A204.1 (cell line): ENCODE results near the gene KLHL15.
"Not testable (repeated sequence)": the region's sequence is repeated elsewhere in the genome, so short reads cannot be mapped to it uniquely, and the experiment has no call there.

Experiments used
- FAIRE-seq: peaks from 2 replicates; lab custom pipeline; 2012; peaks lifted over from hg19 to GRCh38; lab: Jason Lieb, UNC

Gene KLHL15

GRCh38 chrX:24027086-24027485 lies at the start of gene KLHL15:
Gene KLHL15, minus strand, starts transcription at chrX:24027186. Its CDS starts 20,493 bp downstream, at chrX:24006693.
- no peak for FAIRE-seq

GRCh38 chrX:24069877-24070276 lies 42.9 kb upstream of the KLHL15 start:
- no peak for FAIRE-seq

- FAIRE-seq = no peak
Observed at GRCh38 chrX:24063488-24063887, 36.5 kb upstream of the KLHL15 start.

GRCh38 chrX:24055043-24055356 lies 28.0 kb upstream of the KLHL15 start:
- no peak for FAIRE-seq

GRCh38 chrX:24054182-24055042 lies 27.4 kb upstream of the KLHL15 start, which contains the start of gene EIF2S3:
Gene EIF2S3, plus strand, starts transcription at chrX:24054956. Its CDS starts 13 bp downstream, at chrX:24054969.
- peak; percentile 96 for FAIRE-seq

GRCh38 chrX:24050522-24051318 lies 23.7 kb upstream of the KLHL15 start:
- not testable (repeated sequence) for FAIRE-seq

GRCh38 chrX:24049643-24050042 lies 22.7 kb upstream of the KLHL15 start:
- FAIRE-seq = not testable (repeated sequence)

GRCh38 chrX:24046060-24046459 lies 19.1 kb upstream of the KLHL15 start:
- peak; percentile 73 for FAIRE-seq

- no peak for FAIRE-seq
Observed at GRCh38 chrX:24037729-24038128, 10.7 kb upstream of the KLHL15 start.

- no peak for FAIRE-seq
Observed at GRCh38 chrX:24034485-24034884, 7.5 kb upstream of the KLHL15 start.

GRCh38 chrX:24030597-24030996 lies 3.6 kb upstream of the KLHL15 start:
- FAIRE-seq = no peak

- no peak for FAIRE-seq
Observed at GRCh38 chrX:24027985-24028384, 999 bp upstream of the KLHL15 start.

- FAIRE-seq = no peak
Observed at GRCh38 chrX:24026432-24026831, 554 bp downstream of the KLHL15 start.

GRCh38 chrX:24025741-24026403 lies 1.1 kb downstream of the KLHL15 start:
- FAIRE-seq = no peak

GRCh38 chrX:24024819-24025740 lies 1.9 kb downstream of the KLHL15 start:
- FAIRE-seq = no peak

GRCh38 chrX:24023972-24024669 lies 2.9 kb downstream of the KLHL15 start:
- no peak for FAIRE-seq

- peak; percentile 16 for FAIRE-seq
Observed at GRCh38 chrX:24023544-24023943, 3.4 kb downstream of the KLHL15 start.

- no peak for FAIRE-seq
Observed at GRCh38 chrX:24020306-24020876, 6.6 kb downstream of the KLHL15 start.

GRCh38 chrX:24019448-24019847 lies 7.5 kb downstream of the KLHL15 start:
- FAIRE-seq = no peak

GRCh38 chrX:24018809-24019208 lies 8.2 kb downstream of the KLHL15 start:
- no peak for FAIRE-seq

- no peak for FAIRE-seq
Observed at GRCh38 chrX:24017674-24018073, 9.3 kb downstream of the KLHL15 start.
